ENCODE measurements around the gene CTIF. TPM values are rescaled to one million over a fixed set of nuclear protein-coding genes. Genes with fewer than 3 reads are reported as not detected.

CTIF gene
- total and polyA plus RNA-seq, 4 donors = 10.6 to 26.7 (median 12.3) TPM

DNA sequence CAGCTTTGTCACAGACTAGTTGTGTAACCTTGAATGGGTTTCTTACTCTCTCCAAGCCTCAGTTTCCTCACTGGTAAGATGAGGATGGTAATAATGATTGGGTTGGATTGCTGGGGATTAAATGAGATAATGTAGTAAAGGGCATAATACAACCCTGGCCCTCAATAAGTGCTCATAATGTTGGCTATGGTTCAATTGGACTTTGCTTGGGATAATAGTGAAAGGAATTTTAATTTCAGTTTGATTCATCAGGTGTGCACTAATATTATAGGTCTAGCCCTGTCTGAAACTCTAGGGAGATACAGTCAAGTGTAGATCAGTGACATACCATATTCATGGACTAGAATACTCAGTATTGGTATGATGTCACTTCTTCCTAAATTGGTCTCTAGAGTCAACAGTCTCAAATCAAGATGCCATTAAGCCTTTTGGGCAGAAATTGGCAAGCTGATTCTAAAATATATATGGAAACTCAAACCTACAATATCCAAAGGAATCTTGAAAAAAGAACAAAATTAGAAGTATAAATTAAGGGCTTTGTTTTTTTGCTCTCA lies 250.5 kb downstream of the CTIF start:
- peaks cover 0 to 10% (median 2%) of the 10 kb centered on the region in 4 donors for H3K4me1 ChIP-seq (ENCODE audit: control insufficient read depth in 4 of 4, insufficient read depth in 4 of 4, low read length in 3 of 4)
- H3K4me3 ChIP-seq (ENCODE audit: low read depth in 1 of 3, low read length in 3 of 3) = no peak overlapping the region
- TF ChIP-seq, protein P1, sequence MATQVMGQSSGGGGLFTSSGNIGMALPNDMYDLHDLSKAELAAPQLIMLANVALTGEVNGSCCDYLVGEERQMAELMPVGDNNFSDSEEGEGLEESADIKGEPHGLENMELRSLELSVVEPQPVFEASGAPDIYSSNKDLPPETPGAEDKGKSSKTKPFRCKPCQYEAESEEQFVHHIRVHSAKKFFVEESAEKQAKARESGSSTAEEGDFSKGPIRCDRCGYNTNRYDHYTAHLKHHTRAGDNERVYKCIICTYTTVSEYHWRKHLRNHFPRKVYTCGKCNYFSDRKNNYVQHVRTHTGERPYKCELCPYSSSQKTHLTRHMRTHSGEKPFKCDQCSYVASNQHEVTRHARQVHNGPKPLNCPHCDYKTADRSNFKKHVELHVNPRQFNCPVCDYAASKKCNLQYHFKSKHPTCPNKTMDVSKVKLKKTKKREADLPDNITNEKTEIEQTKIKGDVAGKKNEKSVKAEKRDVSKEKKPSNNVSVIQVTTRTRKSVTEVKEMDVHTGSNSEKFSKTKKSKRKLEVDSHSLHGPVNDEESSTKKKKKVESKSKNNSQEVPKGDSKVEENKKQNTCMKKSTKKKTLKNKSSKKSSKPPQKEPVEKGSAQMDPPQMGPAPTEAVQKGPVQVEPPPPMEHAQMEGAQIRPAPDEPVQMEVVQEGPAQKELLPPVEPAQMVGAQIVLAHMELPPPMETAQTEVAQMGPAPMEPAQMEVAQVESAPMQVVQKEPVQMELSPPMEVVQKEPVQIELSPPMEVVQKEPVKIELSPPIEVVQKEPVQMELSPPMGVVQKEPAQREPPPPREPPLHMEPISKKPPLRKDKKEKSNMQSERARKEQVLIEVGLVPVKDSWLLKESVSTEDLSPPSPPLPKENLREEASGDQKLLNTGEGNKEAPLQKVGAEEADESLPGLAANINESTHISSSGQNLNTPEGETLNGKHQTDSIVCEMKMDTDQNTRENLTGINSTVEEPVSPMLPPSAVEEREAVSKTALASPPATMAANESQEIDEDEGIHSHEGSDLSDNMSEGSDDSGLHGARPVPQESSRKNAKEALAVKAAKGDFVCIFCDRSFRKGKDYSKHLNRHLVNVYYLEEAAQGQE (IDR thresholded peaks at IDR 0.05) = no peak
- TF ChIP-seq FOXA1 (IDR thresholded peaks at IDR 0.05) (no peak), YY1 (IDR thresholded peaks at IDR 0.05) (no peak), FOXA2 (IDR thresholded peaks at IDR 0.05) (no peak)
- H3K27me3 ChIP-seq (ENCODE audit: control insufficient read depth in 4 of 4, insufficient read depth in 4 of 4, low read length in 3 of 4) = no peaks in the 10 kb centered on the region
- H3K36me3 ChIP-seq (ENCODE audit: control insufficient read depth in 4 of 4, insufficient read depth in 3 of 4, low read depth in 1 of 4, low read length in 3 of 4) = peaks cover 0 to 3% (median 0%) of the 10 kb centered on the region in 4 donors
- peak overlapping the region; percentile 53 to 75 for H3K27ac ChIP-seq (ENCODE audit: low read depth in 1 of 2, low read length in 2 of 2)
- no peaks in the 10 kb centered on the region for H3K9me3 ChIP-seq (ENCODE audit: control insufficient read depth in 4 of 4, low read length in 3 of 4)
- DNase-seq (ENCODE audit: low spot score) = no peak
- H3K9ac ChIP-seq (ENCODE audit: low read depth in 1 of 2, low read length in 2 of 2) = no peak overlapping the region

DNA sequence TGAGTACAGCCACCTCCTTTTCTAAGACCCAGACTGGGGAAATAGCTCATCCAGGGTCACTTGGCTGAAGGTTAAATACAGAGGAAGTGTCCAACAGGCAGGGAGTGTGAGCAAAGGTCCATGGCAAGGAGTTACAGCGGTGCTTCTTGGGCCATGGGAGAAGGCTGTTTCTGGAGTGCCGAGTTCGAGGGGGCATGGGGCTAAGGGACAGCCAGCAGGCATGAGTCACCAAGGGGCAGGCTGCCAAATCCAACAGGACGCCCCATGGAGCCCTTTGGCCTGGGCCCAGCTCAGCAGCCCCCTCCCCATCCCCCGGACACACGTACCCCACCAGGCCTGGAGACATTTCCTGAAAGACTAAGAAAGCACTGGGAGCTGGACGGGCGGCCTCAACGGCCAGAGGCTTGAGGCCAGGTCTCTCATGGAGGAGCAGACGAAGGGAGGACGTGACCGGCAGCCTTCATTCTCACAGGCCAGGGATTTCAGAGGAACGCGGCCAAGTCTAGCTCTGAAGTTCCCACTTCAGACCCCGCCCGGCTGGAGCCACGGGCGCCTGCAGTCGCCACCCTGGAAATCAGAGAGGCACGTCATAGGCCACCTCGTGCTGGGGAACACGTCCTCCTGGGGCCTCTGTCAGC lies 251.5 kb downstream of the CTIF start:
- H3K9me3 ChIP-seq (ENCODE audit: control insufficient read depth in 4 of 4, low read length in 3 of 4) = no peaks in the 10 kb centered on the region
- no peak overlapping the region for H3K9ac ChIP-seq (ENCODE audit: low read depth in 1 of 2, low read length in 2 of 2)
- TF ChIP-seq, protein P2, sequence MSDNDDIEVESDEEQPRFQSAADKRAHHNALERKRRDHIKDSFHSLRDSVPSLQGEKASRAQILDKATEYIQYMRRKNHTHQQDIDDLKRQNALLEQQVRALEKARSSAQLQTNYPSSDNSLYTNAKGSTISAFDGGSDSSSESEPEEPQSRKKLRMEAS (IDR thresholded peaks at IDR 0.05) = peak; percentile 58
- TF ChIP-seq, protein P3, sequence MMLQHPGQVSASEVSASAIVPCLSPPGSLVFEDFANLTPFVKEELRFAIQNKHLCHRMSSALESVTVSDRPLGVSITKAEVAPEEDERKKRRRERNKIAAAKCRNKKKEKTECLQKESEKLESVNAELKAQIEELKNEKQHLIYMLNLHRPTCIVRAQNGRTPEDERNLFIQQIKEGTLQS (IDR thresholded peaks at IDR 0.05) = no peak
- TF ChIP-seq HNF4G (IDR thresholded peaks at IDR 0.05) = no peak
- TF ChIP-seq, protein P1 (IDR thresholded peaks at IDR 0.05) = no peak
- no peak for TF ChIP-seq GABPA (IDR thresholded peaks at IDR 0.05 in 1 of 2, conservative IDR thresholded peaks at IDR 0.05 in 1 of 2)
- no peak for TF ChIP-seq FOXA1 (IDR thresholded peaks at IDR 0.05)
- peak; percentile 35 for TF ChIP-seq SP1 (IDR thresholded peaks at IDR 0.05)
- peak; percentile 98 for TF ChIP-seq NR2F2 (IDR thresholded peaks at IDR 0.05)
- TF ChIP-seq TAF1 (conservative IDR thresholded peaks at IDR 0.05) = no peak
- TF ChIP-seq EGR1 (IDR thresholded peaks at IDR 0.05; ENCODE audit: low read depth in 2 of 2) = no peak
- peak; percentile 88 to 89 for TF ChIP-seq JUND (IDR thresholded peaks at IDR 0.05)
- peak; percentile 41 to 44 for TF ChIP-seq RAD21 (IDR thresholded peaks at IDR 0.05)
- peak; percentile 73 to 92 for TF ChIP-seq RXRA (IDR thresholded peaks at IDR 0.05)
- no peak for TF ChIP-seq HNF4A (conservative IDR thresholded peaks at IDR 0.05)
- H3K36me3 ChIP-seq (ENCODE audit: control insufficient read depth in 4 of 4, insufficient read depth in 3 of 4, low read depth in 1 of 4, low read length in 3 of 4) = peaks cover 0 to 3% (median 0%) of the 10 kb centered on the region in 4 donors
- H3K27me3 ChIP-seq (ENCODE audit: control insufficient read depth in 4 of 4, insufficient read depth in 4 of 4, low read length in 3 of 4) = no peaks in the 10 kb centered on the region
- H3K4me1 ChIP-seq (ENCODE audit: control insufficient read depth in 4 of 4, insufficient read depth in 4 of 4, low read length in 3 of 4) = peaks cover 0 to 5% (median 0%) of the 10 kb centered on the region in 4 donors
- peak overlapping the region; percentile 75 to 80 for H3K27ac ChIP-seq (ENCODE audit: low read depth in 1 of 2, low read length in 2 of 2)
- WGBS = 73% methylated on average over 22 of the region's 22 CpGs
- DNase-seq (ENCODE audit: low spot score) = no peak
- no peak overlapping the region for H3K4me3 ChIP-seq (ENCODE audit: low read depth in 1 of 3, low read length in 3 of 3)

Data from liver (tissue), 9 donors.